K562 (cell line): ENCODE data around the gene MMP12. TPM values are rescaled to one million over a fixed set of nuclear protein-coding genes. Genes with fewer than 3 reads are reported as not detected.

Experiments used
- ATAC-seq: fragments of 200-7000 bp; cut with Tn5 transposase; 3 replicates; pipeline ENCODE4 v1.9.1; 2020; ENCODE audit warnings: moderate library complexity
- BruUV-seq: library from RNA; stranded (reverse); fragments of 400-500 nt; replicated peaks from 2 replicates; lab custom pipeline; 2021; lab: Mats Ljungman, UMichigan
- CTCF ChIA-PET: fragments of 300-600 bp; formaldehyde crosslinking; extraction: SDS; loops from one replicate; lab custom pipeline; 2021; ENCODE audit warnings: low intra/inter-chr PET ratio; lab: Yijun Ruan, JAX
- POLR2A ChIA-PET: fragments of 300-600, 350-650 bp; sonication (Branson Sonifier 250); formaldehyde crosslinking; extraction: SDS; loops from one replicate; lab custom pipeline; 2021; ENCODE audit warnings: antibody characterized with exemption, inconsistent platforms; lab: Yijun Ruan, JAX
- DNase-seq, 4 experiments: peaks; one replicate each; pipeline versions ENCODE4 v3.0.0 to v3.0.0-alpha.2; 2011 to 2018; ENCODE audit warnings: low spot score in 3 of 4, mixed read lengths in 3 of 4; ENCODE audit errors: extremely low read depth in 1 of 4
- FAIRE-seq: peaks from 2 replicates; lab custom pipeline; 2011; peaks lifted over from hg19 to GRCh38; lab: Jason Lieb, UNC
- H2AFZ ChIP-seq: 2 replicates; pipeline ENCODE4 v1.6.0; 2011; ENCODE audit warnings: low read depth, low read length, control low read depth, inconsistent platforms
- H3K27ac ChIP-seq: fragments of 200-600 bp; 3 replicates; pipeline ENCODE4 v1.8.0; 2011; ENCODE audit warnings: low read depth, mild to moderate bottlenecking, control low read depth, inconsistent platforms, low read length, moderate library complexity, mixed read lengths; ENCODE audit errors: extremely low read depth
- H3K27me3 ChIP-seq, 2 experiments: fragments of 300-600 bp in 1 of 2; 2 replicates in 1 of 2; 3 replicates in 1 of 2; pipeline versions ENCODE4 v1.6.0 to v1.8.0; 2011; ENCODE audit warnings: inconsistent platforms in 2 of 2, low read length in 2 of 2, mild to moderate bottlenecking in 1 of 2, mixed read lengths in 1 of 2, moderate library complexity in 1 of 2; ENCODE audit not compliant: control insufficient read depth in 2 of 2, insufficient read depth in 2 of 2
- H3K36me3 ChIP-seq: fragments of 300-600 bp; 3 replicates; pipeline ENCODE4 v1.8.0; 2011; ENCODE audit warnings: mild to moderate bottlenecking, low read length, inconsistent platforms; ENCODE audit not compliant: control insufficient read depth, insufficient read depth
- H3K4me1 ChIP-seq, 2 experiments: fragments of 200-600 bp in 1 of 2; replicated peaks in 1 of 2; 2 replicates in 1 of 2; 3 replicates in 1 of 2; pipeline versions ENCODE4 v1.5.1 to v1.8.0; 2011; ENCODE audit warnings: inconsistent platforms in 2 of 2, low read length in 2 of 2, mild to moderate bottlenecking in 1 of 2, mixed read lengths in 1 of 2, moderate library complexity in 1 of 2; ENCODE audit not compliant: control insufficient read depth in 2 of 2, insufficient read depth in 2 of 2
- H3K4me2 ChIP-seq: 2 replicates; pipeline ENCODE4 v1.6.1; 2011; ENCODE audit warnings: low read length, control low read depth, inconsistent platforms, mixed read lengths; ENCODE audit not compliant: insufficient read depth
- H3K4me3 ChIP-seq: fragments of 200-600 bp; sonication (generic), shearing (Covaris generic); 2 replicates; pipeline ENCODE4 v1.5.1; 2016; ENCODE audit warnings: control low read depth, inconsistent platforms
- H3K79me2 ChIP-seq: fragments of 200-600 bp; 3 replicates; pipeline ENCODE4 v1.8.0; 2011; ENCODE audit warnings: low read length, inconsistent platforms; ENCODE audit not compliant: control insufficient read depth, insufficient read depth
- H3K9ac ChIP-seq, 2 experiments: 2 replicates each; pipeline versions ENCODE4 v1.6.0 to v1.6.1; 2011; ENCODE audit warnings: low read depth in 2 of 2, low read length in 2 of 2, control low read depth in 1 of 2, inconsistent platforms in 1 of 2, mild to moderate bottlenecking in 1 of 2, mixed read lengths in 1 of 2; ENCODE audit not compliant: insufficient read depth in 1 of 2
- H3K9me1 ChIP-seq: one replicate; pipeline ENCODE4 v1.6.0; 2011; ENCODE audit warnings: inconsistent platforms, mild to moderate bottlenecking, low read length, moderate library complexity; ENCODE audit not compliant: control insufficient read depth, insufficient read depth
- H3K9me3 ChIP-seq: replicated peaks from 2 replicates; pipeline ENCODE4 v1.5.1; 2011; ENCODE audit warnings: low read depth, low read length, inconsistent platforms; ENCODE audit not compliant: control insufficient read depth, insufficient read depth
- H4K20me1 ChIP-seq: replicated peaks from 2 replicates; pipeline ENCODE4 v1.6.1; 2011; ENCODE audit warnings: low read length, inconsistent platforms, mixed read lengths; ENCODE audit not compliant: control insufficient read depth, insufficient read depth
- BDP1 ChIP-seq: IDR thresholded peaks from 3 replicates; pipeline ENCODE4 v1.6.1; 2011; ENCODE audit not compliant: insufficient read length, insufficient read depth
- ETV5 ChIP-seq: sonication (generic); formaldehyde crosslinking; IDR thresholded peaks from 2 replicates; pipeline ENCODE4 v1.4.0; 2020; ENCODE audit warnings: low read depth, mild to moderate bottlenecking, missing genetic modification reagents
- GABPB2 ChIP-seq: fragments of 250-450 bp; sonication (Bioruptor Pico); conservative IDR thresholded peaks from 2 replicates; pipeline ENCODE4 v1.5.1; 2021; ENCODE audit warnings: mild to moderate bottlenecking
- PML ChIP-seq: IDR thresholded peaks from 2 replicates; pipeline ENCODE4 v1.6.1; 2012; ENCODE audit warnings: low read length, inconsistent platforms
- ZNF696 ChIP-seq: fragments of 250-450 bp; sonication (Bioruptor Pico); conservative IDR thresholded peaks from 2 replicates; pipeline ENCODE4 v1.4.0; 2020; ENCODE audit warnings: mild to moderate bottlenecking, moderate library complexity
- WGBS: fragments of 100-300 bp; shearing (Covaris generic); methylation state at CpG from one replicate; pipeline ENCODE4 v1.1.6; 2016; ENCODE audit warnings: low coverage, mixed read lengths; ENCODE audit not compliant: insufficient coverage; ENCODE audit errors: missing lambda C conversion rate; 5-methylcytosine and 5-hydroxymethylcytosine counted together
- in situ Hi-C: fragments of 300-500 bp; cut with MboI; formaldehyde crosslinking; loops from 4 replicates; pipeline ENCODE4 v1.15.0; 2018; ENCODE audit warnings: inconsistent platforms, mixed read lengths
- intact Hi-C: fragments of 100-400 bp; cut with micrococcal nuclease; formaldehyde crosslinking; loops from 2 replicates; pipeline ENCODE4 v1.14.2; 2022
- polyA plus RNA-seq, 8 experiments: library from polyadenylated mRNA; depleted of rRNA in 4 of 8; stranded (reverse) in 5 of 8; unstranded in 3 of 8; fragments of >200 nt; fragmentation: Nextera tagmentation in 2 of 8; fragmentation: Illumina TruSeq in 1 of 8; extraction: Ambion mirVana in 2 of 8; extraction: Trizol in 1 of 8; gene quantifications; 2 replicates each; pipeline versions ENCODE4 v1.2.1 to v1.2.3, GENCODE V29; 2011 to 2014; ENCODE audit warnings: inconsistent platforms in 1 of 8, missing spikeins in 1 of 8
- total RNA-seq, 7 experiments: library from RNA; depleted of rRNA in 6 of 7; stranded (reverse); fragments of >200 nt in 6 of 7; fragmentation: Illumina TruSeq in 2 of 7; extraction: Trizol in 2 of 7; gene quantifications; 2 replicates each; pipeline versions ENCODE4 v1.2.1 to v1.2.3, GENCODE V29; 2011 to 2021; ENCODE audit warnings: low replicate concordance in 1 of 7
- TF ChIP-seq, protein P1 (sequence below): fragments of 450-650 bp; IDR thresholded peaks from 2 replicates; pipeline ENCODE4 v1.7.1; 2018; ENCODE audit warnings: mild to moderate bottlenecking, low read depth; ENCODE audit not compliant: partially characterized antibody
- TF ChIP-seq, protein P2 (sequence below): fragments of 250-450 bp; sonication (Bioruptor Pico); IDR thresholded peaks from 2 replicates; pipeline ENCODE4 v1.8.0; 2021; ENCODE audit warnings: moderate library complexity, mild to moderate bottlenecking, inconsistent platforms
- TF ChIP-seq, protein P3 (sequence below): fragments of 250-450 bp; sonication (Bioruptor Pico); IDR thresholded peaks from 2 replicates; pipeline ENCODE4 v1.4.0; 2020
- TF ChIP-seq, protein P4 (sequence below): fragments of 450-650 bp; conservative IDR thresholded peaks from 2 replicates; pipeline ENCODE4 v1.6.1; 2016; ENCODE audit warnings: missing genetic modification characterization, low read depth, mild to moderate bottlenecking, control low read depth, missing compliant biosample characterization

Gene MMP12
- total and polyA plus RNA-seq, 9 of the 15 experiments (the other 6 are each of a cell fraction or from before 2014, with no cell fraction given) = not detected

DNA sequence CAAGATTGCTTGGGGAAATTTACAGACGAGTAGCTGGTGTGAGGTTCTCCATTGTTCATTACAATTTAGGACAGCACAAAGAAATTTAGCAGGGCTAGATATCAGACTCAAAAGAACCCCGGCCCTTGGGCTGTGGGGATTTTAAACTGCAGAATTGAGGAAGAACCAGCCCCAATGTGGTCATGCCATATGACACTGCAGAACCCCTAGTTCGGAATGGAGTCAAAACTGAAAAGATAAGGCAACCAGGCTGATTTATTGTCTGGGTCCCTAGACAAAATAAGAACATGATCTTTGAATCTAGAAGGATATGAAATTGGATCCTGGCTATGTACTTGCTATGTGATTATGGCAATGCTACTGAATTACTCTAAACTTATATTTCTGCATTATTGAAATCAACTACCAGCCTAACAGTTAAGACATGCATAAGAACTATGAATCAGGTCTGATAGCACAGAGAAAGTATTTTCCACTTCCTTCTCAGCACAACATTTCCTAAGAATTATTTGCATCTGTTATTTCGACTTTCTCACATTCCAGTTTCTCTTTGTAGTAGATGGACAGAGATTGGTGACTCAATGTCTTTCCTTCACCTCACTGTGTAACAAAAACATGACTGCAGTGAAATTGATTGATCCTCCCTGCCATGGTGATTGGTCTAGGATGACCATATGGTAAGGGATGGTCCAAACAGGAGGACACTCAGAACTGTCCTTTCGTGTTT lies 44.6 kb downstream of the MMP12 start:
- Histone ChIP-seq H3K36me3 (no peaks in the 10 kb centered on the region), H3K9me1 (no peaks in the 10 kb centered on the region), H3K4me3 (no peak overlapping the region), H2AFZ (no peak overlapping the region), H3K4me2 (no peak overlapping the region), H3K4me1 (no peaks in the 10 kb centered on the region), H3K9me3 (no peaks in the 10 kb centered on the region), H3K79me2 (no peaks in the 10 kb centered on the region), H4K20me1 (no peaks in the 10 kb centered on the region), H3K27ac (no peak overlapping the region), H3K27me3 (no peaks in the 10 kb centered on the region), H3K9ac (no peak overlapping the region)
- WGBS = 0% methylated on average over 5 of the region's 5 CpGs
- DNase-seq (no peak), FAIRE-seq (no peak), ATAC-seq (no peak)
- CTCF ChIA-PET = no interaction called here
- intact Hi-C loops (loop anchor here (10.0 kb wide), 1 partner anchor 205 kb away; no protein-coding TSS in a partner anchor), in situ Hi-C loops (no loop called here)
- no TSS peak for BruUV-seq
- no peak for TF ChIP-seq ZNF696 (CRISPR knock-in tag)
- TF ChIP-seq, protein P1, sequence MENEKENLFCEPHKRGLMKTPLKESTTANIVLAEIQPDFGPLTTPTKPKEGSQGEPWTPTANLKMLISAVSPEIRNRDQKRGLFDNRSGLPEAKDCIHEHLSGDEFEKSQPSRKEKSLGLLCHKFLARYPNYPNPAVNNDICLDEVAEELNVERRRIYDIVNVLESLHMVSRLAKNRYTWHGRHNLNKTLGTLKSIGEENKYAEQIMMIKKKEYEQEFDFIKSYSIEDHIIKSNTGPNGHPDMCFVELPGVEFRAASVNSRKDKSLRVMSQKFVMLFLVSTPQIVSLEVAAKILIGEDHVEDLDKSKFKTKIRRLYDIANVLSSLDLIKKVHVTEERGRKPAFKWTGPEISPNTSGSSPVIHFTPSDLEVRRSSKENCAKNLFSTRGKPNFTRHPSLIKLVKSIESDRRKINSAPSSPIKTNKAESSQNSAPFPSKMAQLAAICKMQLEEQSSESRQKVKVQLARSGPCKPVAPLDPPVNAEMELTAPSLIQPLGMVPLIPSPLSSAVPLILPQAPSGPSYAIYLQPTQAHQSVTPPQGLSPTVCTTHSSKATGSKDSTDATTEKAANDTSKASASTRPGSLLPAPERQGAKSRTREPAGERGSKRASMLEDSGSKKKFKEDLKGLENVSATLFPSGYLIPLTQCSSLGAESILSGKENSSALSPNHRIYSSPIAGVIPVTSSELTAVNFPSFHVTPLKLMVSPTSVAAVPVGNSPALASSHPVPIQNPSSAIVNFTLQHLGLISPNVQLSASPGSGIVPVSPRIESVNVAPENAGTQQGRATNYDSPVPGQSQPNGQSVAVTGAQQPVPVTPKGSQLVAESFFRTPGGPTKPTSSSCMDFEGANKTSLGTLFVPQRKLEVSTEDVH = no peak
- TF ChIP-seq, protein P2, sequence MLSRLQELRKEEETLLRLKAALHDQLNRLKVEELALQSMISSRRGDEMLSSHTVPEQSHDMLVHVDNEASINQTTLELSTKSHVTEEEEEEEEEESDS (CRISPR knock-in tag) = no peak
- TF ChIP-seq PML = no peak
- no peak for TF ChIP-seq BDP1
- TF ChIP-seq, protein P3, sequence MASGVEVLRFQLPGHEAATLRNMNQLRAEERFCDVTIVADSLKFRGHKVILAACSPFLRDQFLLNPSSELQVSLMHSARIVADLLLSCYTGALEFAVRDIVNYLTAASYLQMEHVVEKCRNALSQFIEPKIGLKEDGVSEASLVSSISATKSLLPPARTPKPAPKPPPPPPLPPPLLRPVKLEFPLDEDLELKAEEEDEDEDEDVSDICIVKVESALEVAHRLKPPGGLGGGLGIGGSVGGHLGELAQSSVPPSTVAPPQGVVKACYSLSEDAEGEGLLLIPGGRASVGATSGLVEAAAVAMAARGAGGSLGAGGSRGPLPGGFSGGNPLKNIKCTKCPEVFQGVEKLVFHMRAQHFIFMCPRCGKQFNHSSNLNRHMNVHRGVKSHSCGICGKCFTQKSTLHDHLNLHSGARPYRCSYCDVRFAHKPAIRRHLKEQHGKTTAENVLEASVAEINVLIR (CRISPR knock-in tag) = no peak
- TF ChIP-seq GABPB2 = no peak
- no peak for TF ChIP-seq ETV5
- TF ChIP-seq, protein P4, sequence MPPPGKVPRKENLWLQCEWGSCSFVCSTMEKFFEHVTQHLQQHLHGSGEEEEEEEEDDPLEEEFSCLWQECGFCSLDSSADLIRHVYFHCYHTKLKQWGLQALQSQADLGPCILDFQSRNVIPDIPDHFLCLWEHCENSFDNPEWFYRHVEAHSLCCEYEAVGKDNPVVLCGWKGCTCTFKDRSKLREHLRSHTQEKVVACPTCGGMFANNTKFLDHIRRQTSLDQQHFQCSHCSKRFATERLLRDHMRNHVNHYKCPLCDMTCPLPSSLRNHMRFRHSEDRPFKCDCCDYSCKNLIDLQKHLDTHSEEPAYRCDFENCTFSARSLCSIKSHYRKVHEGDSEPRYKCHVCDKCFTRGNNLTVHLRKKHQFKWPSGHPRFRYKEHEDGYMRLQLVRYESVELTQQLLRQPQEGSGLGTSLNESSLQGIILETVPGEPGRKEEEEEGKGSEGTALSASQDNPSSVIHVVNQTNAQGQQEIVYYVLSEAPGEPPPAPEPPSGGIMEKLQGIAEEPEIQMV = no peak
- POLR2A ChIA-PET = no interaction called here
